ENCODE measurements around the gene BTBD9.

The BTBD9 gene

DNA sequence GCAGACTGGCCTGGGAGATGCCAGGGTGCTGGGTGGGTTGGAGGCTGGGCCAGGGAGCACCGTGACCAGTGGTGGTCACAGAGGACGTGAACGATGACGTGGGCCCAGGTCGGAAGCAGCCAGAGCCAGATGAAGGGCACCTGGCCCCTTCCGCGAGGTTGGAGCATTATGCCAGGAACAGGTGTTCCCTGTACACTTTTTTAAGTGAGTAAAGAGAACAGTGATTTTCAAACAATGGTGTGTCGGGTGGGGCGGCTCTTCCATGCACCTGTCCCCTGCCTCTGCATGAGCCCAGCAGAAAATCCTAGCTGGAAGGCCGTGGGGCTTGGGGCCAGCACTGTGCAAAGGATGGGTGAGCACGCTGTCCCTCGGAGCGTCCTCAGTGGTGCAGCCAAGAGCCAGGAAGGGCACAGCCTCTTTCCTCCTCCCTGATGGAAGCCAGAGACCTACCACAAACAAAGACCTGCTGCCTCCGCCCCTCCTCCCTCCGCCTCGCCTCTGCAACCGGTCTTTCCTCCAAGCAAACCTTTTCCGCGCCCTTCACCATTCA, 469.7 kb downstream of the BTBD9 start:
- DNase-seq: no peak

DNA sequence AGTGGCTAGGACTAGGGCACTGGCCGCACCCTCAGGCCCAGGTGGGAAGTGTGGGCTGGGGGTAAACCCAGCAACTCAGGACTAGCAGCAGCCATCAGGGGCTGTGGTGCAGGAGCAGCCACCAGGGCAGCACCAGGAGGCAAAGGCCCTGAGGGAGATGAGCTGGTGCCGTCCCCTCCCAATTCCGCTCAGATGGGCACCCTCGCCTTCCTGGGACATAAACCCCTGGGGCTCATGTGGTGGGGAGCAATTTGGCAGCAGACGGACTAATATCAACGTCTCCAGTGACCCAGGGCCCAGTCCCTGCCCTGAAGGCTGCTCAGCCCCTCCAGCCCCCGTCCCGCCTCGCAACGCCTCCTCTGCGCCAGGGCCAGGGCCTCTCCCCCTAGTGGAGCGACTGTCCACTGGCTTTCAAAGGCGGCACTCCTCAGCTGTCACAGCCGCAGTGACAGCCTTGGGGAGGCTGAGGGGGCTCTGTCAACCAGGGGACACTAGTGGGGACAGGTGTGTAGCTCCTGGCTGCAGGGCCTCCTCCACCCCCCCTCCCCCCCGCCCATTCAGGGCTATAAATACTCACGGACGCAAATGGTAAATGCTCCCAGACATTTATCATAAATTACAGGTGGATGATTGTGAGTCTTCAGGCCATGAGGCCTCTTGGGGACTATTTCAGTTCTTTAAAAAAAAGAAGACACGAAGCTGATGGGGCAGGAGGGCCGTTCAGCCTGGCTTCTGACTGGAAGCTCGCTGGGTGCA, 470.3 kb downstream of the BTBD9 start:
- no peak for DNase-seq

DNA sequence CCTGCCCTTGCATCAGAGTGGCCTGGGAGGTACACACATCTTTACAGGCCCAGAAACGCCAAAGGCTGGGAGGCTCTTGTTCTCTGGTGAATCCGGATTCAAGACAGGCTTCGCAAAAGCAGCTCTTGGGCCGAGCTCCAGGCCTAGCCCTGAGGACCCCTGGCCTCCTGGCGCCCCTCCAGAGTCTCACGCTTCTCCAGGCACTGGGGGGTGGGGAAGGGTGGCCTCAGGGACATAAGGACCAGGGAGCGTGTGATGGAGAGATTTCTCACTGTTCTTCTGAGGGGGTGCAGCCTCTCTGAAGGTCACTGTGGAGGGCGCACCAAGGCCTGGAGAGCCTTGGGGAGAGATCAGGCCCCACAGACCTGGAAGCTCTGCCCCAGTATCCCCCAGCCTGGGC, 471.0 kb downstream of the BTBD9 start:
- no peak for DNase-seq

DNA sequence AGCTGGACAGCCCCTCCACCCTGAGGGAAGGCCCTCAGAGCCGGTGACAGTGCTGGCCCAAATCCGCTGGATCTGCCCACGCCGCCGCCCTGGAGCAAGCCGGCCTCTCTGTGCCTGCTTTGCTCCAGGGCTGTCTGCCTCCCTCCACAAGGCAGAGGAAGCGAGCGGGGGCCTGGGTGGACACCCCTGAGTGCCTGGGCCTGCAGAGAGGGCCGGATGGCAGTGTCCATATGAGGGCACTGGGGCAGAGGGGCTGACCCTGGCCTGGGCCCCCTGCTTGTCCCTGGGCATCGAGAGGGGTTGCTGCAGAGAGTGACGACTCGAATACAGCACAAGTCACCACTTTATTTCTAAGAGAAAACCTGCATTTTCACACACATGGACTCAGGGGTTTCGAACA, 471.6 kb downstream of the BTBD9 start:
- DNase-seq: no peak

DNA sequence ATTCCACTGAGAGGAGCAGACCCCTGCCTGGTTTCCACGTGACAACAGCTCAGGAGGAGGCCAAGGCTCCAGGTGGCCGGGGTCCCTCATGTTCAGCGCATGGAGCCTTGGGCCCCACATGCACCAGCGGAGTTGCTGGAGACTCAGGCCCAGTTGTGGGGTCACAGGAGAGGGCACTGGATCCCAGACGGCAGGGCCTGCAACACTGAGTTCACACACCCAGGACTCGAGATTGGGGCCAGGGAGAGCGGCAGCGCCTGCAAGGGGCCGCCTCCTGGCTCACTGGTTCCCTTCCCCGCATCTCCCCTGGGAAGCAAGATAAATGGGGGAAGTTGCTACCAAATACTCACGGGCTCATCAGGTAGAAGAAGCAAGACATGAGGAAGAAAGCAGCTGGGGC, 472.1 kb downstream of the BTBD9 start:
- DNase-seq: no peak

DNA sequence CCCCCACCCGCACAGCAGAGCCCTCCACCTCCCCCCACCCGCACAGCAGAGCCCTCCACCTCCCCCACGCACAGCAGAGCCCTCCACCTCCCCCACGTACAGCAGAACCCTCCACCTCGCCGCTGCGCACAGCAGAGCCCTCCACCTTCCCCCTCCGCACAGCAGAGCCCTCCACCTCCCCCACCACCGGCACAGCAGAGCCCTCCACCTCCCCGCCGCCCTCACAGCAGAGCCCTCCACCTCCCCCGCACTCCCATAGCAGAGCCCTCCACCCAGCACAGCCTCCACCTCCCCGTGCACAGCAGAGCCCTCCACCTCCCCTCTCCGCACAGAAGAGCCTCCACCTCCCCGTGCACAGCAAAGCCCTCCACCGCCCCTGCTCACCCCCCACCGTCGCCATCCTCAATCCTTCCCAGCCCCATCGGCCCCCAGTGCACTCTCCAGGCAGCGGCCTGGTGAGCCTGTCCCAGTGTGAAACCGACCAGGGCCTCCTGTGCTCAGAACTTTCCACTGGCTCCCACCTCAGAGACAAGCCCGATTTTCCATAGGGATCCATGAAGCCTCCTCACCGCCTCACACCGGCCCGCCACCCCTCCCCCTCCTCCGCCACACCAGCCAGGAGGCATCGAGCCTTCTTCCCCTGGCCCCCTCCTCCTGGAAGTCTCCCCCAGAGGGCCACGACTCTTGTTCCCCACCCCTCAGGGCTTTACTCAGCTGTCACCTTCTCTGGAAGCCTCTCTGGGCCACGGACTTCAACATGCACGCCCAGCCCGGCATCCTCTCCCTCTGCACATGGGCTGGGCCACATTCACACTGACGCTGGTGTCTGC, 473.1 kb downstream of the BTBD9 start:
- no peak for DNase-seq

DNA sequence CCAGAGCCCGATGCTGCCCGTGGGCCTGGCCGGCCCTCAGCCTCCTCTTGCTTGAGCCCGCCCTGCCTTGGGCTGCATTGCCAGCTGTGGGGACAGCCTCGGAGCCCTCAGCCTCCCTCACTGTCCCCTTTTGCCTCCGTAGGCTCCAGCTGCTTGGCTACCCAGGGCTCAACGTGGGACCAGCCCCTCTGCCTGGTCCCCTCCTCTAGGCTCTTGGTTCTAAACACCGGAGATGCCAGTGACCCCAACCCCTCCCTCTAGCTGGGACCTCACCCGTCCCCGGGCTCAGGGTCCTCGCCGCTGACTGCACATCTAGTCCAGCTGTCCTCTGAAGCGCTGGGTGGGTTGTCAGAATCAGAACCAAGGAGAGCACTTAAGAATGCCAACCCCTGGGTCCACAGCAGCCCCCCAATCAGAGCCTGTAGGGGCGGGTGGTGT, 475.0 kb downstream of the BTBD9 start:
- no peak for DNase-seq

DNA sequence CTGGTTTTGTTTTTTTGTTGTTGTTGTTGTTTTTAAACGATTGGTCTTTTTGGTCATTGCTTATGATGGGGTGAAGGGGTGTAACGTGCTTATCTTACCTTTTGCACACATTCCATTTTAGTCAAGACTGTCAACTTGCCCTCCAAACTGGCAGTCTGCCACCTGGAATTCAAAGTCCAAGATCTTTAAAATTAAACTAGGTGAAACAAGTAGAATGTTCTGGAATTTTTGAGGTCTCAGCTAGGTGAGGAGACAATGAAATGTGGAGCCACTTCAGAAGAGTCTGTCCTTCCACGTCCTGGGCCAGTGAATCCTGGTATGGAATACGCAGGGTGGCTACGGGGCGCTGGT, 475.6 kb downstream of the BTBD9 start:
- no peak for DNase-seq

DNA sequence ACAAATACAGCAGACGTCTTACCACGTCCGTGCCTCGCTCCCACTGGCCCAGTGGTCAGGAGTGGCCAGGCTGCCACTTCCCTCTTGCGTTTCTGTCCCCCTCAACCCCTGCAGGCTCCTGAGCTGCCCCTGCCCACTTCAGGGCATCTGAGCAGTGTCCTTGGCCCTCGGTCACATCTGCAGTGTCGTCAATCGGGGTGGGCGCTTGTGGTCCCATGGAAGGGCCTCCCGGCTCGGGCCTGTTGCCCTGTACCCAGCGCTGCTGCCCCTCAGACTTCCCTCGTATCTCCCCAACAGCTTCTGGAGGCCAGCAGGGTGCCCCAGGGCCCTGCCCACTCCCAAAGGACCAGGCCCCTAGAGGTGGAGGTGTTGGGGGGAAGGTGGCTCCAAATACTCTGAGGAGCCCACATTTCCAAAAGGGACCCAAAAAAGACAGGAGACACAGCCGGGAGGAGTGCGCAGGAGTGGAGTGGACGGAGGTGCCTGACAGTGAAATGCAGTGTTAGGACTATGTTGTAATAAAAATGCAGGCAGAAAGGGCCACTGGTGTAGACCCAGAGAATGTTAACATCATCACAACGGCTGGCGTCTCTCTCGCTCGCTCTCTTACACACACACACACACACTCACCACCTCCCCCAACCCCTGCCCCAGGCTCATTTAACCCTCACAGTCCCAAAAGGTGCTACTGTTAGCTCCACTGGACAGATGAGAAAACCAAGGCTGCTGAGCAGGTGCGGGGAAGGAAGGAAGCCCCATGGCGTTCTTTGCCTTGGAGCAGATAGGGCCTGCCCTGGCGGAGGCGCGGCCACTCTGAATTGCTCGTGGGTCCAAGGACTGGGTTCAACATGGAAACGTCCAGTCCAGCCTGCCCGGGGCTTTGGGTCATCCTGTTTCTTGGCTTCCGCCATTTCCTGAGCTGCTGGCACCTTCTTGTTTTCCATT, 476.3 kb downstream of the BTBD9 start:
- no peak for DNase-seq

DNA sequence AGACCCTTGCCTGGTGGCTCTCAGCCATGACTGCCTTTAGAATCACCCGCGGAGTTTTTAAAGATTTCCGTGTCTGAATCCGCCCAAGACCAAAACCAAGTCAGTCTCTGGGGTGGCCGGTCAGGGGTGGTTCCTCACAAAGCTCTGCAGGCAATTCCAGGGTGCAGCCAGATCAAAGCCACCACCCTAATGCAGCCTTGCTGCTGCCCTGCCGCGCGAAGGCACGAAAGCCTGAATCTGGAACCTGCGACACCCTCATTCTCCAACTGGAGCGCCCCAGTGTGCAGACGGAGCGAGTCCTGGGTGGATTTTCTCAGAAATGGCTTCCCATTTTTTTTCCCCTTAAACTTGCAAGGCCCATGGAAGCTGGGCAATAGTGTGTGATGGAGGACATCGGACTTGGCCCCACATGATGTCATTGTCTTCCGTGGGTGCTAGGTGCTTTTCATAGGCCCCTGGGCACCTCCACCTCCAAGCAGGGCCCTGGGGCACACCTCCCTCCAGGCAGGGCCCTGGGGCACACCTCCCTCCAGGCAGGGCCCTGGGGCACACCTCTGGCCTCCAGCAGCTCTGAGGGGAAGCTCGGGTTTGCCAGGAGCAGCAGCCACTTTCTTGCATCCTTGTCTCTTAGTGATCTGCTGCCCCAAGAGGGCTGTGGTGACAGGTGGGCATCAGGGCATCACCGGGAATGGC, 477.1 kb downstream of the BTBD9 start:
- DNase-seq: no peak

DNA sequence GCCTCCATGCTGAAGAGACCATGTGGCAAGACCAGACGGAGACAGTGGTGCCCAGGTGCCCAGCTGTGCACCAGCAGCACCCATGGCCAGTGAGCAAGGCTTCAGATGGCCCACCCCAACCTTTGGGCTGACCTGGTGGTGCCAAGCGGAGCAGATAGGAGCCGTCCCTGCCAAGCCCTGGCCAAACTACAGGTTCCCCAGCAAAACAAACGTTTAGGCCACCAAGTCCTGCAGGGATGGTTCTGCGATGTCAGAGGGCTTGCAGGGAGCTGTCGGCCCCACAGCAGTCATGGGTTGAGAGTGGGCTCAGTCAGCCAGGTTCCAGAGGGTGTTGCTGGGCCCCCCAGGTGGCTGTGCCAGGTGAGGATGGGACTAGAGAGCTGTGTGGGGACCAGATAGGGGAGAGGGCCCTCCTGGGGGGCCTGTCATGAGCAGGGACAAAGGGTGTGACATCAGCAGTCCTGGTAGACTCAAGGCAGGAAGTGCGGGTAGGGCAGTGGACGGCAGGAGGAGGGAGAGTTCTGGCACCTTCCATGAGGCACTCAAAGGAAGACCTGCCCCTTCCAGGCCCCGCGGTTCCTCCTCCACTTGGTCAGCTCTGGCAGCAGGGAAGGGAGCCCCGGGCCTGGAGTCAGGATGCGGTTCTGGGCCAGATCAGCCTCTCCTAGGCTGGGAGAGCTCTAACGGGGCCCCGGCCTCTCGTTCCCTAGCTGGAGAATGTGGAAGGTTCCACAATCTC, 477.8 kb downstream of the BTBD9 start:
- DNase-seq: no peak

DNA sequence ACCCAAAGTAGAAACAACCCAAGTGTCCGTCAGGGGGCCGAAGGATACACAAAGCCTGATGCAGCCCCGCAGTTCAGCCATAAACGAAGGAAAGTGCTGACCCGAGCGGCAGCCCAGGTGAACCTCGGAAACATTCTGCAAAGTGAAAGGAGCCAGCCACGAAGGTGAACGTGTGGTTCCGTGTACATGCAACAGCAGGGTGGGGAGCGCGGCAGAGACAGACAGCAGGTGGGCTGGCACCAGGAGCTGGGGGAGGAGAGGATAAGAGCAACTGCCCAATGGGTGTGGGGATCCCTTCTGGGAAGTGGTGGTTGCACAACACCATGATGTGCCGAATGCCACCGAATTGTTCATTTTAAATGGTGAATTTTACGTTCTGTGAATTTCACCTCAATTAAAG, 478.4 kb downstream of the BTBD9 start:
- DNase-seq: no peak

DNA sequence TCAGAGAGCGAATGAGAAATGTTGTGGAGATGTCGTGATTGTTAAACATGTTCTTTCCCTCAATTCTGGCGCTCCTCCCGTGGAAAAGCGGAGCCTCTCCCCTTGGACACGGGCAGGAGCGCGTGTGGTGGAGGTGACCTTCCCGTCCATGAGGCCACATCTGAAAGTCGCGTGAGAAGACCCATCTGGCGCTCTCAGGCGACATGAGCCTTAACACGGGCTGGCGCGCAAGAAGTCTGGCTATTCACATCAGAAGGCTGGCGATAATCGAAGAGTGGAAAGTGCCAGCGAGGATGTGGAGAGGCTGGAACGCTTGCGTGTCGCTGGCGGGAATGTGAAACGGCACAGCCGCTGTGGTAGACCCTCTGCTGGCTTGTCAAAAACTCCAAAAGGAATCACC, 478.9 kb downstream of the BTBD9 start:
- DNase-seq: no peak

DNA sequence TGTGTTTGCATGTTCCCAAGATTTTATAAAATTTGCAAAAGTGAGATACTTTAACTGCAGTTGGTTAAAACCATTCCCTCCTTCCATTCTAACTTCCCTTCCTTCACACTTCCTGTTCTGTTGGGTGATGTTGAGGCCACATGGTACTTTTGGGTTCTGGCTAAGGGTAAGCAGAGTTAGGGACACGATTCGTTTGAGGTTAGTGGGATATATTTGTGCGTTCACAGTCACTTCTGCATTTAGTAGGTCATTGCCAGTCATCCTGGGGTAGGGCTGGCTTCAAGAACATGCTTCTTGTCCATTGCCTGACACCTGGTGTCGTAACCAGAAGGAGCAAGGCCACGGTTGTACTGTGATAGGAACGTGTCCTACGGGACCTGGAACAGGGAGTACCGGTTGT, 480.1 kb downstream of the BTBD9 start:
- no peak for DNase-seq

DNA sequence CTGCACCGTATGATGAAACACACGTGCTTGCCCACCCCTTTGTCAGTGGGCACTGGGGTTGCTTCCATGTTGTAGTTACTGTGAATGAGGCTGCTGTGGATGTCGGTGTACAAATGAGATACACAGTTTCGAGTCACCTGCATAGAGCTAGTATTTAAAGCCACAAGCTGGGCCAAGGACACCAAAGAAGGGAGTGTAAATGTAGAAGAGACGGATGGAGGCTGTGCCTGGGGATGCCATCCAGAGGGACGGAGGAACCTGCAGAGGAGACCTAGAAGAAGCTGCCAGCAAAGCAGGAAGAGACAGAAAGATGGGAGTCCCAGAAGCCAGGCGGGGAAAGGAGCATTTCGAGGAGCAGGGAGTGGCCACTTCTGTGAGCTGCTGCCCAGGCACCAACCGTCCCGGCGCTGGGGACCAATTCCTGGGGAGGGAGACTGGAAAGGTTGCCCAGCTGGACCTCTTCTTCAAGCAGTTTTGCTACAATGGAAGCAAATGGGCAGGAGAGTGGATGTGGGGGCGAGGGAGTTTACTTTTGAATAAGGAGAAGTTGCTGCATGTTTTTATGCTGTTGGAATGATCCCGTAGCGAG, 480.9 kb downstream of the BTBD9 start:
- no peak for DNase-seq

DNA sequence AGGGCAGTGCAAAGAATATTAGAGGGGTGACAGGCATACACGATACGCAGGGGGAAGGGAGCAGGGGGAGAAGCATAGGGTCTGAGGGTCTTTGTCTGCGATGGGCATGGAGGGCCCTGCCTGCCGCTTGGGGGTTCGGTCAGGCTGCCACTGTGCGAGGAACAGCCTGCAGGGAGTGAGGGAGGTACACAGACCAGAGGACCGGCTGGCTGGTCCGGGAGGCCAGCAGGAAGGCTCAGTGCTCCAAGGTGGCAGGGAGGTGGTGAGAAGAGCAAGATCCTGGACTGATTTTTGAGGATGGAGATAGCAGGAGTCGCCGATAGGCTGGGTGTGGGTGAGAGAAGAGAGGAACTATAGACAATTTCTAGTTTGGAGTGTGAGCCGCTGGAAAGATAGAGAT, 481.8 kb downstream of the BTBD9 start:
- no peak for DNase-seq

DNA sequence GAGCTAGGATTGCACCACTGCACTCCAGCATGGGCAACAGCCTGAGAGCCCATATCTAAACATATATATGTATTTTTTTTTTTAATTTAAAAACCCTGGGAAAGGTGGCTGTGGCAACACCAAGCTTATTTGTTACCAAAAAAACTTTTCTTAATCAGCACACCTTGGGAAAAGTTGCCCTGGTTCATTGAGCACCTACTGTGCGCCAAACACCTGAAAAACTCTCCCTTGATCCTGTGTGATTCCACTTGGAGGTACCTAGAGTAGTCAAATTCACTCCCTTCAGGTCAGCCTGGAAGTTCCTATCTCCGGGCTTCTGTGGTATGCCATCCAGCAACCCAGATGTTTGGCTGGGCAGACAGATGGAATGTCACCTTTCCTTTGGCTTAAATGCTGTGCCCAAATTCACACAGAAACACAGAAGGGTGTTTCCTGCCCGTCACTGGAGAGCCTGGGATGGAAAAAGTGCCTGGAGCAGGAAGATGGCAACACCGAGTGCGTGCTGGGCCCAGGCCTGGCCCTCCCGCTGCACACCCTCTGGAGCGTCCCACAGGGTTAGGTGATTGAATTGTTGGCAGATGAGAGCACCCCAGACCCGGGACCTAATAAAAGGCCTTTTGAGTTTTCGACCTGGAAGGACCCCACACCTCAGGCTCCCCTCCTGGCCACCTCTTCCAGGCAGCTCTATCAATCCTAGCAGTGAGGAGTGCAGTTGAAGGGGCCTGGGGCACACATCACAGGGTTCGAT, 482.7 kb downstream of the BTBD9 start:
- no peak for DNase-seq

DNA sequence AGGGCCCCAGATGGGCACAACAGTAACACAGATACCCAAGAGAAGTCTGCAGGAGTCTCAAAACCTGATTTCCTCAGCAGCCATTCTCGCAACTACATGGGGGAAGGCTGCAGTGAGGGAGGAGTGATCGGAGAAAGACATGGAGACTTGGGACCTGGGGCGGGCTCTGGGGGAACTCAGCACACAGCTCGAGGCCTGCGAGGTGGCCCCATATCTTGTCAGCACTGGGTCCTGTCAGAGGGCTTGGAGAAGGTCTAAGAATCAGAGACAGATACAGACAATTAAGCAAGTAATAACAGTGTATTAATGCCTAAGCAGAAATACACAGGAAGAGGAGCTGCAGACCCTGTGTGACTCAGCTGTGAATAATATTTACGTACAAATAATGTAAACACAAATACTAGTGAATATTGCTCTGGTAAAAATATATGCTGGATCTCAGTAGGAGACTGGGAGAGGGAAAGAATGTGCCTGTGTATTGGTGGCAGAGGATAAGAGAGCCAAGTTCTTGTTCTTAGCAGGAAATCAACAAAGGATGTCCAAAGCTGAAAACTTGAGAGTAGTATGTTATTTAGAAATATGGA, 484.0 kb downstream of the BTBD9 start:
- no peak for DNase-seq

DNA sequence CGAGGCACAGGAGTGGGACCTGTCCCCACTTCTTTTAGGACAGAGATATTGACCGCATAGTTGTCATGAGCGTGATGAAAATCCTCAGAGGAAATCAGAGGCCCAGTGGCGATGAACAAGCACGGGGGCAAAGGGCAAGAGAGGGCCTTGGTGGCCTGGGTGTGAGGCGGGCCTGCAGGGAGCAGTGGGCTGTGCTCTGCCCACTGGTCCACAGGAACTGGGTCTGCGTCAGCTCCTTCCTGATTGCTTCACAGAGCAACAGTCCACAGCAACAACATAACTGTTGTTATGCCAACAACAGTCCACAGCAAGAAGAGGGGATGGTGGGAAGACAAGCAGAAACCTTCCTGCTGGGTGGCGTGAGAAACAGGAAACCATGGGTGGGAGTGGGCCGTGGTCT, 484.6 kb downstream of the BTBD9 start:
- no peak for DNase-seq

DNA sequence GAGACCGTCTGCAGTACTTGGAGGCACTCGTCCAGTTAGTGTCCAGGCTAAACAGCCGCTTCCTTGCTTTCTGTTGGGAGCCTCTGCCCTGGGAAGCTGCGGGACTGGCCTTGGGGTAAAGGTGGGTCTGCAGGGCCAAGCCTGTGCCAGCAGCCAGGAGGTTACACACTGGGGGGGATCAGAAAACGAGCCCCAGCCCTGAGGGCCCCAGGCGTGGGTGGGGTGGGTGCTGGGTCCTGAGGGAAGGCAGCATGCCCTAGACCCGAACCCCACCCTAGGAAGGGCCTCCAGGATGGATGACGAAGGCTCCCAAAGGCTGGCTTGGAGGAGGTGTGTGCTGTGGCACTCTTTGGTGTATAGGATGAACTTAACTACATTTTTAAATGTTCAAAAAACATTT, 485.0 kb downstream of the BTBD9 start:
- no peak for DNase-seq

Data from activated naive CD4-positive, alpha-beta T cell treated with Interleukin-2 at 50 U/mL for 16 hours (primary cell).